MCF 10A (cell line): Measurements from ENCODE around the gene CHCHD3. TPM values are rescaled to one million over a fixed set of nuclear protein-coding genes. Genes with fewer than 3 reads are reported as not detected.

Source experiments
- BruUV-seq: library from RNA; stranded (reverse); fragments of 400-500 nt; replicated peaks from 2 replicates; lab custom pipeline; 2021; lab: Mats Ljungman, UMichigan
- CTCF ChIA-PET: fragments of 300-600 bp; sonication (Branson Sonifier 250); formaldehyde crosslinking; extraction: SDS; loops from one replicate; lab custom pipeline; 2021; ENCODE audit warnings: antibody characterized with exemption, inconsistent platforms; lab: Yijun Ruan, JAX
- POLR2A ChIA-PET: fragments of 300-600, 350-650 bp; sonication (Branson Sonifier 250); formaldehyde crosslinking; extraction: SDS; loops from one replicate; lab custom pipeline; 2020; ENCODE audit warnings: antibody characterized with exemption, inconsistent platforms; lab: Yijun Ruan, JAX
- DNase-seq: peaks from one replicate; pipeline ENCODE4 v3.0.0-alpha.2; 2018; ENCODE audit not compliant: unreplicated experiment
- H3K27ac Mint-ChIP-seq: one replicate; pipeline ENCODE4 v1.8.0; 2022; ENCODE audit warnings: mild to moderate bottlenecking, low read depth, mixed read lengths; ENCODE audit not compliant: unreplicated experiment
- H3K27me3 Mint-ChIP-seq: one replicate; pipeline ENCODE4 v1.8.0; 2022; ENCODE audit warnings: mixed read lengths; ENCODE audit not compliant: insufficient read depth, unreplicated experiment
- H3K36me3 Mint-ChIP-seq: one replicate; pipeline ENCODE4 v1.8.0; 2022; ENCODE audit warnings: mild to moderate bottlenecking, moderate library complexity, mixed read lengths; ENCODE audit not compliant: insufficient read depth, unreplicated experiment
- H3K4me1 Mint-ChIP-seq: one replicate; pipeline ENCODE4 v1.8.0; 2022; ENCODE audit warnings: mixed read lengths; ENCODE audit not compliant: insufficient read depth, unreplicated experiment
- H3K4me3 Mint-ChIP-seq: one replicate; pipeline ENCODE4 v1.8.0; 2022; ENCODE audit warnings: mild to moderate bottlenecking, moderate library complexity, mixed read lengths; ENCODE audit not compliant: unreplicated experiment
- H3K9me3 Mint-ChIP-seq: one replicate; pipeline ENCODE4 v1.8.0; 2022; ENCODE audit warnings: mixed read lengths; ENCODE audit not compliant: unreplicated experiment
- intact Hi-C: fragments of 100-400 bp; cut with micrococcal nuclease; formaldehyde crosslinking; loops from 2 replicates; pipeline ENCODE4 v1.14.1; 2022
- total RNA-seq: library from RNA; stranded (reverse); gene quantifications from 2 replicates; pipeline ENCODE4 v1.2.3, GENCODE V29; 2022
- TF ChIP-seq, protein P1 (sequence below): fragments of 200-600 bp; IDR thresholded peaks from one replicate; pipeline ENCODE4 v1.8.0; 2022; ENCODE audit warnings: antibody characterized with exemption, mild to moderate bottlenecking; ENCODE audit not compliant: unreplicated experiment

Gene CHCHD3
- total RNA-seq, 1 experiment from 2014 or later, result 102 TPM

- H3K9me3 Mint-ChIP-seq, result no peaks in the 10 kb centered on the region
- TF ChIP-seq, protein P1, sequence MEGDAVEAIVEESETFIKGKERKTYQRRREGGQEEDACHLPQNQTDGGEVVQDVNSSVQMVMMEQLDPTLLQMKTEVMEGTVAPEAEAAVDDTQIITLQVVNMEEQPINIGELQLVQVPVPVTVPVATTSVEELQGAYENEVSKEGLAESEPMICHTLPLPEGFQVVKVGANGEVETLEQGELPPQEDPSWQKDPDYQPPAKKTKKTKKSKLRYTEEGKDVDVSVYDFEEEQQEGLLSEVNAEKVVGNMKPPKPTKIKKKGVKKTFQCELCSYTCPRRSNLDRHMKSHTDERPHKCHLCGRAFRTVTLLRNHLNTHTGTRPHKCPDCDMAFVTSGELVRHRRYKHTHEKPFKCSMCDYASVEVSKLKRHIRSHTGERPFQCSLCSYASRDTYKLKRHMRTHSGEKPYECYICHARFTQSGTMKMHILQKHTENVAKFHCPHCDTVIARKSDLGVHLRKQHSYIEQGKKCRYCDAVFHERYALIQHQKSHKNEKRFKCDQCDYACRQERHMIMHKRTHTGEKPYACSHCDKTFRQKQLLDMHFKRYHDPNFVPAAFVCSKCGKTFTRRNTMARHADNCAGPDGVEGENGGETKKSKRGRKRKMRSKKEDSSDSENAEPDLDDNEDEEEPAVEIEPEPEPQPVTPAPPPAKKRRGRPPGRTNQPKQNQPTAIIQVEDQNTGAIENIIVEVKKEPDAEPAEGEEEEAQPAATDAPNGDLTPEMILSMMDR, result no peak
- no peak overlapping the region for H3K4me3 Mint-ChIP-seq
- no peak for DNase-seq
- peaks cover 30% of the 10 kb centered on the region for H3K4me1 Mint-ChIP-seq
- no TSS peak for BruUV-seq
- ChIA-PET POLR2A (no interaction called here), CTCF (no interaction called here)
- no peak overlapping the region for H3K27ac Mint-ChIP-seq
- peaks cover 6% of the 10 kb centered on the region for H3K36me3 Mint-ChIP-seq
- no peaks in the 10 kb centered on the region for H3K27me3 Mint-ChIP-seq
- intact Hi-C loops, result loop anchor here (10.0 kb wide), 1 partner anchor 378 kb away; no protein-coding TSS in a partner anchor
Measured at GRCh38 chr7:133056370-133057238, 25.3 kb downstream of the CHCHD3 start.

GRCh38 chr7:133054162-133054840 is 27.6 kb downstream of the CHCHD3 start:
- DNase-seq, result peak; percentile 19
- POLR2A ChIA-PET, result interaction anchor here (0.6 to 0.9 kb wide), 2 partner anchors 9 to 829 kb away, joined by 4 read pairs; no protein-coding TSS in a partner anchor
- CTCF ChIA-PET, result interaction anchor here (0.6 kb wide), 1 partner anchor 365 kb away, joined by 3 read pairs; no protein-coding TSS in a partner anchor
- peaks cover 30% of the 10 kb centered on the region for H3K4me1 Mint-ChIP-seq
- TF ChIP-seq, protein P1, result no peak
- intact Hi-C loops, result loop anchor here (10.0 kb wide), 1 partner anchor 380 kb away; no protein-coding TSS in a partner anchor
- H3K27ac Mint-ChIP-seq, result peak overlapping the region; percentile 90
- H3K27me3 Mint-ChIP-seq, result no peaks in the 10 kb centered on the region
- no peaks in the 10 kb centered on the region for H3K9me3 Mint-ChIP-seq
- no TSS peak for BruUV-seq
- H3K4me3 Mint-ChIP-seq, result no peak overlapping the region
- no peaks in the 10 kb centered on the region for H3K36me3 Mint-ChIP-seq

GRCh38 chr7:133053321-133053891 is 28.5 kb downstream of the CHCHD3 start:
- Mint-ChIP-seq H3K27ac (peak overlapping the region; percentile 90), H3K4me3 (peak overlapping the region; percentile 43), H3K36me3 (no peaks in the 10 kb centered on the region), H3K4me1 (peaks cover 35% of the 10 kb centered on the region), H3K27me3 (no peaks in the 10 kb centered on the region), H3K9me3 (no peaks in the 10 kb centered on the region)
- TF ChIP-seq, protein P1, result no peak
- ChIA-PET POLR2A (interaction anchor here (2.1 kb wide), 1 partner anchor 29 kb away, joined by 9 read pairs; the partner anchor contains the start of gene CHCHD3), CTCF (no interaction called here)
- intact Hi-C loops, result loop anchor here (10.0 kb wide), 1 partner anchor 381 kb away; no protein-coding TSS in a partner anchor
- DNase-seq, result peak; percentile 72
- no TSS peak for BruUV-seq
